GM19035 (cell line): ENCODE results near the gene SHB.
"Not testable (repeated sequence)": the region's sequence is repeated elsewhere in the genome, so short reads cannot be mapped to it uniquely, and the experiment has no call there.

Source experiments
- ATAC-seq: cut with Tn5 transposase; IDR thresholded peaks from one replicate; pipeline ENCODE4 v1.9.1; 2021; ENCODE audit not compliant: unreplicated experiment

Gene SHB

DNA sequence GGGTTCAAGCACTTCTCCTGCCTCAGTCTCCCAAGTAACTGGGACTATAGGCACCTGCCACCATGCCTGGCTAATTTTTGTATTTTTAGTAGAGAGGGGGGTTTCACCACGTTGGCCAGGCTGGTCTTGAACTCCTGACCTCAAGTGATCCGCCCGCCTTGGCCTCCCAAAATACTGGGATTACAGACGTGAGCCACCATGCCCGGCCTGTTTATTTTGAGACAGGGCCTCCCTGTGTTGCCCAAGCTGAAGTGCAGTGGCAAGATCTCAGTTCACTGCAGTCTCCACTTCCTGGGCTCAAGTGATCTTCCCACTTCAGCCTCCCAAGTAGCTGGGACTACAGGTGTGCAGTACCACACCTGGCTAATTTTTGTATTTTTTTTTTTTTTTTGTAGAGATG lies 159.2 kb downstream of the SHB start:
- ATAC-seq = not testable (repeated sequence)

DNA sequence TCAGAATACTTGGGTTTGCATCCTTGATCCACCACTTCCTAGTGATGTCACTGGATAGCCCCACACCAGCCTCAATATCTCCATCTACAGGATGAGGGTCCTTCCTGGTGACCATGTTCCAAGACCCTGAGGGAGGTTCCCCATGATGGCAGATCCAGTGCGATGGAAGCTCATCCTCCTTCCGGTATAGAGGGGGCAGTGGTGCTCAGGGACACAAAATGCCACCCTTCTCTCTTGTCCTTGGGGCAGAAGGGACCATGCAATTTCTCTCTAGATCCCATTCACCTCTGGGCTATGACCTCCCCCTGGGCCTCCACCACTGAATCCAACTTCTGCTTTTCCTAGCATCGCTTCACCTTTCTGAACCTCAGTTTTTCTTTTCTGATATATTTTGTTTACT lies 159.7 kb downstream of the SHB start:
- ATAC-seq = no peak

GRCh38 chr9:37908698-37909186 lies 160.3 kb downstream of the SHB start:
- ATAC-seq = no peak

GRCh38 chr9:37908283-37908682 lies 160.7 kb downstream of the SHB start:
- ATAC-seq = no peak

DNA sequence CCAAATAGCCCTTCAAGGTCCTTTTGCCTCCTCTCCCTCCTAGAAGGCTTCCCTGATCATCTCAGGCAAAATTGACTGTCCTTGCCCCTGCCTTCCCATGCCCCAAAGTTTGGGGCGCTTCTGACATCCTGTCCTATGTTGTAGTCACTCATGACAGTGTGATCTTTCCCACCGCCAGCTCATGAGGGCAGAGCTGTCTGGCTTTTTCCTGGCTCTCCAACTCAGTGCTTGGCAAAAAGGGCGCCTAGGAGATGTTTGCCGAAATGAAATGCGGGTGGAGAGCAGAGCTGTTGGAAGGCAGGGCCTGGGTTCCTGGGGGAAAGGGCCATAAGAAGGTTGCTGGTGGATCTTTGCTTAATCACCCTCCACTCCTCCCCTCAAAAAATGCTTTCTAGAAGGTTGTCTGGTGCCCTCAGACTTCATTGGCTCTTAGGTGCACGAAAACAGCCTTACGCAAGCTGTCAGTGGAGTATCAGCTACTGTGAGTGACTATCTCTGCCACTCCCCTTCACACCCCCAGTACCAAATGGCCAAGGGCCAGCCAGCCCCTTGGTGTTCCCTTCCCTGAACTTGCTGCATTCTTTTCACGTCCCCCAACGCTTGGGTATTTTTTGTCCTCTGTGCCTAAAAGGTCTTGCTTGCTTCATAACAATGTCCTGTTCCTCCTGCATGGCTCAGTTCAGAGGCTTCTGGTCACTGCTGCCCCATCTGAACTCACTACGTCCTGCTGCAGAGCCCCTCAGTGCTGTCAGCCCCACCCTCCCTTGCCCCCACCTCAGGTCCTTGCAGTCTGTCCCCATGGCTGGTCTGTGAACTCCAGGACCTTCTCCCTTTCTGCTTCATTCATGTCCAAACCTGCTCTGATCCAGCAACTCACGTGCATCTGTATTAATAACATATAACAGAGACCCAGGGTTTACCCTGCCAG lies 162.5 kb downstream of the SHB start:
- ATAC-seq = no peak

GRCh38 chr9:37905776-37906175 lies 163.3 kb downstream of the SHB start:
- ATAC-seq = no peak

- ATAC-seq = no peak
These were observed 163.9 kb downstream of the SHB start for GRCh38 chr9:37905131-37905505.

GRCh38 chr9:37904445-37905130 lies 164.4 kb downstream of the SHB start:
- no peak for ATAC-seq

DNA sequence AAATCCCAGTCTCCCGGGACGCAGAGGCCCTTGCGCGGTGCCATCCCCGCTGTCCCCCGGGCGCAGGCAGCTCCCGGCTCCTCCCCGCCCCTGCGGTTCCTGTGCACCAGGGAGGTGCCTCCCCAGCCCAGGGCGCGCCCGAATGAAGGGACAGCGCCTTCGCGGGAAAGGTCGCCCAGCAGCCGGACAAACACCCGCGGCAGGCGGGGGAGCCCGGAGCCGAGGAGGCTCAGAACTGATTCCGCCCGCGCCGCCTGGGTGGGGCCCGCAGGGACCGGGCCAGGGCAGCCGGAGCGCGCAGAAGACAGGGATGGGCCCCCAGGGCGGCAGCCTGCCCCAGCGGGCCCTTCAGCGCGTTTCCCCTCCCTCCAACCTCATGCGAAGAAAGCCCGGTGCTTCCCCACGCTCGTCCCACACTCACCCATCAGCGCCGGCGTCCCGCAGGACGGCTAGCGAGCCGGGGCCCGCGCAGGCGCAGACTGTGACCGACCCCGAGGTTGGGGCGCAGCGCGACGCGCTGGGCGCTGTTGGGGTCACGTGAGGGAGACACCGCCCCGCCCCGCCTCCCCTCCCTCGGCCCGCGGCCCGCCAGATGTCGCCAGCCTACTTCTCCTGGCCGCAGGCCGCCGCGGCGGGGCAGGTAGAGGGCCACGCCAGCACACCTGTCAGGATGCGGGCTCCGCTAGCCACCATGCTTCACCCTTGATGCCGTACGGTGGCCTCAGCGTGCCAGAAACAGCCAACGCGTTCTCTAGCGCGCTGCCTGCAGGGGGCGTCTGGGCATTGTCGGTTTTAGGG lies 165.2 kb downstream of the SHB start, which contains the start of gene SLC25A51:
Gene SLC25A51 (minus strand): TSS at position 481 of the 798 bp plus-strand sequence. CDS start 15,577 bp downstream, outside the sequence.
- ATAC-seq = peak; percentile 85

- ATAC-seq = peak; percentile 13
These were observed 166.0 kb downstream of the SHB start for GRCh38 chr9:37902796-37903646.

DNA sequence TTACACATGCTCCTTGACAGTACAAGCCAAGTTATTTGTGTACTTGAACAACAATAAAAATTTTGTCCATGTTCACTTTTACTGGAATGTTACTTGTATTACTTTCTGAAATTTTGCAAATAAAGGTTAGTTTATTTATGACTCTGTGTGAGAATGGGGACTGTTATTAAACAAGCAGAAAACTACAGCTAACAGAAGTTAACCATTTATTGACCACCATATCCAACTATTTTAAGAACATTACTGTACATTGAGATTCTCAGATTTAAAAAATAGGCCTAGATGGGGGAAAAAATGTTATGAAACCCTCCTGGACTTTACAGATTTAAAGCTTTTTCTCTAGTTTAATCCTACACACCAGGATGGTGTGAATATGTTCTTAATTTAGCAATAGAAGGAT lies 166.9 kb downstream of the SHB start:
- ATAC-seq = no peak

DNA sequence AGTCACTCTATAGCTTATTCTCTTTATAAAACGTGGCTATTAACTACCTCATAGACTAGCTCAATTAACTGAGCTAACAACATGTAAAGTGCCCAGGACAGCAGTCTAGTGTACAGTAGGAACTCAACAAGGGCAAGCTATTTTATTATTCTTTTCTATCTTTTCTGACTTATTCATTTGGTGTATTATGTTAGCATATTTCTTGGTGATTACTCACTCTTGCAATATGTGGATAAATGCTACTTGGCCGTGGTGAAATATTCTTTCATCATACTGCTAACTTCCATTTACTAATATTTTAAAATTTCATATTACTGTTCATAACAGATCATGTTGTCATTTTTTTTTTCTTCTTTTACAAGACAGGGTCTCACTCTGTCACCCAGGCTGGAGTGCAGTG lies 170.0 kb downstream of the SHB start:
- ATAC-seq = no peak

DNA sequence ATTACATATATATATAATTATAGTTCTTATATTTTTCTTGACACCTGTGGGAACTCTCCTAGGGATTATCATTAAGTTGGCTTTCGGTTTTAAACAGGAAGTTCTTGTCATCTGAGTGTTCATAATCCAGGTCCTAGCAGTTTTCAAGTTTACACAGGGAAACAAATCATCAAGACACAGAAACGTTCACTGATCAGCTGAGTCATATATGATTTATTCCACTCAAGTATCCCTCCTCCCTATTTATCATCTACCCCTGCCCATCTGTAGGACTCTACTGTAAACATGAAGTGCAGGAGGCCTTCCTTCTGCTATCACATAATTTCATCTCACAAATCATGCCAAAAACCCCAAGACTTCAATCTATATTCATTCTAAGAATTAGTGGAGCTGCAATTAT lies 171.4 kb downstream of the SHB start:
- no peak for ATAC-seq

- ATAC-seq = no peak
These were observed 177.0 kb downstream of the SHB start for GRCh38 chr9:37892063-37892462.

- ATAC-seq = not testable (repeated sequence)
These were observed 178.0 kb downstream of the SHB start for GRCh38 chr9:37891042-37891441.

- no peak for ATAC-seq
These were observed 179.5 kb downstream of the SHB start for GRCh38 chr9:37889536-37889935.

- not testable (repeated sequence) for ATAC-seq
These were observed 180.9 kb downstream of the SHB start for GRCh38 chr9:37887977-37888583.

- ATAC-seq = no peak
These were observed 188.0 kb downstream of the SHB start for GRCh38 chr9:37880916-37881479.

GRCh38 chr9:37876376-37876775 lies 192.7 kb downstream of the SHB start:
- no peak for ATAC-seq
